BE2C (cell line): Measurements from ENCODE around the gene SPSB3.

Source experiments
- DNase-seq: peaks from one replicate; pipeline ENCODE4 v3.0.0-alpha.2; 2020
- H3K27me3 ChIP-seq: fragments of 250-450 bp; sonication (Bioruptor Pico); 2 replicates; pipeline ENCODE4 v1.5.1; 2020; ENCODE audit warnings: mild to moderate bottlenecking
- H3K36me3 ChIP-seq: fragments of 250-450 bp; sonication (Bioruptor Pico); 2 replicates; pipeline ENCODE4 v1.5.1; 2020; ENCODE audit warnings: mild to moderate bottlenecking
- H3K4me1 ChIP-seq: fragments of 250-450 bp; sonication (Bioruptor Pico); 2 replicates; pipeline ENCODE4 v1.5.1; 2020
- H3K4me3 ChIP-seq: 2 replicates; pipeline ENCODE4 v1.5.1; 2011; ENCODE audit warnings: low read depth, low read length
- H3K9me3 ChIP-seq: fragments of 250-450 bp; sonication (Bioruptor Pico); 2 replicates; pipeline ENCODE4 v1.5.1; 2020
- TF ChIP-seq, protein P1 (sequence below): IDR thresholded peaks from 2 replicates; pipeline ENCODE4 v1.5.1; 2012; ENCODE audit warnings: mild to moderate bottlenecking, low read depth, low read length

SPSB3 gene

DNA sequence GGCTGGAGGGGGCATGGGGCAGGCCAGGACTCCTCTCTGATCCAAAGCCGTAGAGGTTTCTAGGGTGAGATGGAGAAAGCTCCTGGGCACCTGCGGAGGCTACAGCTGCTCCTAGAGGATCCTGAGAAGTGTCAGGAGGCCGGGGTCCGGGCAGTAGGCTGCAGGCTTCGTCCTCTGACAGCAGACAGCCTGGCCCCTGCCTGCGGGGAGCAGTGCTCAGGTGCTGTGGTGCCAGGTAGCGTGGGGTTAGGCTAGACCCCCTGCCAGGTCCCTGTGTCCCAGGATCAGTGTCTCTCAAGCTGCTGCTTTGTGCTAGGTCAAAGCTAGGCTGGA, 8.0 kb downstream of the SPSB3 start:
- H3K36me3 ChIP-seq: peaks cover 27% of the 10 kb centered on the region
- TF ChIP-seq, protein P1, sequence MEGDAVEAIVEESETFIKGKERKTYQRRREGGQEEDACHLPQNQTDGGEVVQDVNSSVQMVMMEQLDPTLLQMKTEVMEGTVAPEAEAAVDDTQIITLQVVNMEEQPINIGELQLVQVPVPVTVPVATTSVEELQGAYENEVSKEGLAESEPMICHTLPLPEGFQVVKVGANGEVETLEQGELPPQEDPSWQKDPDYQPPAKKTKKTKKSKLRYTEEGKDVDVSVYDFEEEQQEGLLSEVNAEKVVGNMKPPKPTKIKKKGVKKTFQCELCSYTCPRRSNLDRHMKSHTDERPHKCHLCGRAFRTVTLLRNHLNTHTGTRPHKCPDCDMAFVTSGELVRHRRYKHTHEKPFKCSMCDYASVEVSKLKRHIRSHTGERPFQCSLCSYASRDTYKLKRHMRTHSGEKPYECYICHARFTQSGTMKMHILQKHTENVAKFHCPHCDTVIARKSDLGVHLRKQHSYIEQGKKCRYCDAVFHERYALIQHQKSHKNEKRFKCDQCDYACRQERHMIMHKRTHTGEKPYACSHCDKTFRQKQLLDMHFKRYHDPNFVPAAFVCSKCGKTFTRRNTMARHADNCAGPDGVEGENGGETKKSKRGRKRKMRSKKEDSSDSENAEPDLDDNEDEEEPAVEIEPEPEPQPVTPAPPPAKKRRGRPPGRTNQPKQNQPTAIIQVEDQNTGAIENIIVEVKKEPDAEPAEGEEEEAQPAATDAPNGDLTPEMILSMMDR: no peak
- peaks cover 4% of the 10 kb centered on the region for H3K4me1 ChIP-seq
- H3K27me3 ChIP-seq: no peaks in the 10 kb centered on the region
- peak overlapping the region; percentile 92 for H3K4me3 ChIP-seq
- DNase-seq: no peak
- no peaks in the 10 kb centered on the region for H3K9me3 ChIP-seq

DNA sequence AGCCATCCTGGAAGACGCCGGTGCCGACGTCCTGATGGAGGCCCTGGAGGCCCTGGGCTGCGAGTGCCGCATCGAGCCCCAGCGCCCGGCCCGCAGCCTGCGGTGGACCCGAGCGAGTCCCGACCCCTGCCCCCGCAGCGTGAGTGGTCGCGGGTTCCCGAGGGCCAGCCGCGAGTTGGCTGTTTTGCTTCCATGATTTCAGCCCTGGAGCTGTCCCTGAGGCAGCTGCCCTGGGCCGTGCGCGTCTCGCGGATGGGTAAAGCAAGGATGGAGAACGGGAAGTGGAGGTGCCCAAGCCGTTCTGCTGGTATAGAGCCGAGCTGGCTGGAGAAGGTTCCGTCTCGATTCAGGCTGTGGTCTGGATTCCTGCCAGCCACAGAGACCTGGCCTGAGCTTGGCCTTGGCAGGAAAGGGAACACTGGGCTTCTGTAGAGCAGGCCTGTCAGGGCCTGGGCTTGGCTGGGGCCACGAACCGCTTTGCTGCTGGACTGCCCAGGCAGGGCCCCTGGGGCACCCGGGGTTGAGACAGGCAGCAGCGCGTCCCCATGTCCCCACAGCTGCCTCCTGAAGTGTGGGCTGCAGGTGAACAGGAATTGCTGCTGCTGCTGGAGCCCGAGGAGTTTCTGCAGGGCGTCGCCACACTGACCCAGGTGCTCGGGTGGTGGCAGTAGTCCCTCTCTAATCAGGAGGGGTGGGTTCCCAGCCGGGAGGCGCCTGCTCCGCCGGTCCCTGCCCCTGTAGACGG, 8.5 kb downstream of the SPSB3 start:
- H3K9me3 ChIP-seq: no peaks in the 10 kb centered on the region
- H3K27me3 ChIP-seq: no peaks in the 10 kb centered on the region
- peak; percentile 15 for DNase-seq
- TF ChIP-seq, protein P1: no peak
- peaks cover 4% of the 10 kb centered on the region for H3K4me1 ChIP-seq
- H3K36me3 ChIP-seq: peaks cover 33% of the 10 kb centered on the region
- peak overlapping the region; percentile 92 for H3K4me3 ChIP-seq

DNA sequence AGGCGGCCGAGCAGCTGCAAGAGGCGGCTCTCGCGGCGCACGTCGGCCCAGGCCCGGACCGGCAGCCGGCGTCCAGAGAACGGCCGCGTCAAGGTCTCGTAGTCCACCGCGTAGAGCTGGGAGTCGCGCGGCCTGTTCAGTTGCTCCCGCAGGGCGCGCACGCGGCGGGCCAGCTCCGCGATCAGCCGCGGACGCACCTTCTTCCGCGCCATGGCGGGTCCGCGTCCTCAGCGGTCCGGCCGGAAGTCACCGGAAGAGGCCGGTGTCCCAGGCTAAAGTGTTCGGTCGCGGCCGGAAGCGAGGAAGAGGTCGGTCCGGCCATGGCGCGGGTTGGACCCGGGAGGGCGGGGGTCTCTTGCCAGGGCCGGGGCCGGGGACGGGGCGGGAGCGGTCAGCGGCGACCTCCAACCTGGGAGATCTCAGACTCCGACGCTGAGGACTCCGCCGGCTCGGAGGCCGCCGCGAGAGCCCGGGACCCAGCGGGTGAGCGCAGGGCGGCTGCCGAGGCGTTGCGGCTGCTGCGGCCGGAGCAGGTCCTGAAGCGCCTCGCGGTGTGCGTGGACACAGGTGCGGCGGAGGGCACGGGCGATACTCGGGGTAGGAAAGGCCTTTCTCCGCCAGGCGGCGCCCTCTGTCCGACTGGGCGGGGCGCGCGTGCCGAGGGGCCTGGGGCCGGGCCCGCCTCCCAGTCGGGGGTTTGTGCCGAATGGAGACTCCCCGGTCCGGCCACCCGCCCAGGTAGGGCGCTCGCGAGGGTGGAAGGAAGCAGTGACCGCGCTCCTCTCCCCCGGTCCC, 9.3 kb downstream of the SPSB3 start, which contains the start of gene MRPS34:
Gene MRPS34 (minus strand): TSS at position 227 of the 795 bp plus-strand sequence. CDS start 15 bp downstream, at position 212.
- Histone ChIP-seq H3K9me3 (no peaks in the 10 kb centered on the region), H3K4me3 (peak within 1 kb of the TSS; percentile 92), H3K4me1 (peaks cover 4% of the 10 kb centered on the region), H3K36me3 (peaks cover 41% of the 10 kb centered on the region), H3K27me3 (no peaks in the 10 kb centered on the region)
- peak; percentile 91 for DNase-seq
- TF ChIP-seq, protein P1: peak; percentile 66

DNA sequence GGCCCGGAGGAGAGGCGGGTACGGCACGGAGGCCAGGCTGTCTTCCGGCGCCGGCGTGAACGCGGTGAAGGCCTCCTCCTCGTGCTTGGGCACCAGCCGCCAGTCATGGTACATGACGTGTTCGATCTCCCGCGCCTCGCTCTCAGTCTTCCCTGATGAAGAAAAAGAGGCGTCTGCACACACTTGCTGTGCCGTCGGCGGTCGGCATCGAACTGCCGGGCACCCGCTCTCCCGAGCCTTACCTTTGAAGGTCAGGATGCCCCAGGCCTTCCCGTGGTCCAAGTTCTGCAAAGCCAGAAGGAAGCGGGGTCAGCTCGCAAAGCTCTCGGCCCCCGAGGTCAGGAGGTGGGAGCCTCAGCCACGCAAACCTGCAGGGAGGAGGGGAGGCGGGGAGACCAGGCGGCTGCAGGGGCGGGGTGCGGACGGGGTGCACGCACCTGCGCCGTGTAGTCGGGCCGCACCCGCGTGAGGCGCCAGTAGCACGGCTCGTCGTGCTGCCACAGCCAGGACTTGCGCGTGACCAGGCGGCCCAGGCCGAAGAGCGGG, 9.9 kb downstream of the SPSB3 start, which contains the start of gene EME2:
Gene EME2 (plus strand): TSS at position 449 of the 546 bp plus-strand sequence. CDS start 418 bp downstream, outside the sequence.
- peaks cover 44% of the 10 kb centered on the region for H3K36me3 ChIP-seq
- H3K4me1 ChIP-seq: peaks cover 4% of the 10 kb centered on the region
- no peak for DNase-seq
- TF ChIP-seq, protein P1: no peak
- H3K4me3 ChIP-seq: peak within 1 kb of the TSS; percentile 92
- no peaks in the 10 kb centered on the region for H3K27me3 ChIP-seq
- no peaks in the 10 kb centered on the region for H3K9me3 ChIP-seq

DNA sequence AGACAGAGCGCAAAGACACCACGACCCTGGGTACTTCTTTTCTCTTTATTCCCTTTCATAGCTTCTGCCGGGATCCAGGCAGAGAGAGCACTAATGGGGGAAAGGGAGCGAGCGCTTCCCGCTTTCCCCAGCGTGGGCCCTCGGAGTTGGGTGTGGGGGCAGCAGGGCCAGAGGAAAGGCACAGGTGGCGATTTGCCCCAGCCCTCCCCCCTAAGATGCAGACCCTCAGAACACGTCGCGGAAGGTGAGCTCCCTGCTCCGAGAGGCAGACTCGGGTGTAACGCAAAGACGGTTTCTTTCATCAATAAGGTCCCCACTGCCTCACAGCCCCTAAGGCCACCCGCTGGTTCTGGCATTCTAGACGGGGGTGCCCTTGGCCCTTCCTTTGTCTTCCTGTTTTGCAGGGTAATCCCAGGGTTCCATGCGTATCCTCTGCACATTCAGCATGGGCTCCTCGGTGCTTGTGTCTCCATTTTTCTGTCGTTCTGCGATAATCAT, 10.5 kb downstream of the SPSB3 start:
- DNase-seq: no peak
- H3K9me3 ChIP-seq: no peaks in the 10 kb centered on the region
- no peaks in the 10 kb centered on the region for H3K27me3 ChIP-seq
- peak overlapping the region; percentile 92 for H3K4me3 ChIP-seq
- H3K4me1 ChIP-seq: peaks cover 4% of the 10 kb centered on the region
- H3K36me3 ChIP-seq: peaks cover 46% of the 10 kb centered on the region
- TF ChIP-seq, protein P1: no peak
